A549 (cell line): ENCODE measurements around the gene KANK2. TPM values are rescaled to one million over a fixed set of nuclear protein-coding genes. Genes with fewer than 3 reads are reported as not detected.

Experiments
- ATAC-seq, 2 experiments: fragments of 200-7000 bp in 1 of 2; fragments of >200 bp in 1 of 2; cut with Nextera tagmentation in 1 of 2; cut with Tn5 transposase in 1 of 2; 3 replicates each; pipeline versions ENCODE4 v1.8.0 to v1.9.1; 2018 to 2020; ENCODE audit warnings: mild to moderate bottlenecking in 1 of 2, moderate library complexity in 1 of 2
- CTCF ChIA-PET: fragments of 300-600 bp; sonication (Branson Sonifier 250); formaldehyde crosslinking; extraction: SDS; loops from one replicate; lab custom pipeline; 2021; ENCODE audit warnings: antibody characterized with exemption, inconsistent platforms; lab: Yijun Ruan, JAX
- POLR2A ChIA-PET: fragments of 350-600 bp; formaldehyde crosslinking; extraction: SDS; loops from one replicate; lab custom pipeline; 2021; ENCODE audit warnings: antibody characterized with exemption, inconsistent platforms; lab: Yijun Ruan, JAX
- DNase-seq, 2 experiments: peaks; one replicate each; pipeline versions ENCODE4 v3.0.0 to v3.0.0-alpha.2; 2011 to 2016; ENCODE audit warnings: low read depth in 1 of 2, low spot score in 1 of 2
- FAIRE-seq: peaks from 2 replicates; lab custom pipeline; 2011; peaks lifted over from hg19 to GRCh38; lab: Jason Lieb, UNC
- H3K27ac ChIP-seq, 2 experiments: fragments of >200 bp; sonication (Bioruptor Twin); formaldehyde crosslinking; 3 replicates each; pipeline ENCODE4 v1.5.1; 2016 to 2017
- H3K4me1 ChIP-seq: fragments of >200 bp; sonication (Bioruptor Twin); formaldehyde crosslinking; 3 replicates; pipeline ENCODE4 v1.6.1; 2016
- H3K4me2 ChIP-seq: fragments of >200 bp; sonication (Bioruptor Twin); formaldehyde crosslinking; 3 replicates; pipeline ENCODE4 v1.6.1; 2016
- H3K4me3 ChIP-seq: fragments of >200 bp; sonication (Bioruptor Twin); formaldehyde crosslinking; 3 replicates; pipeline ENCODE4 v1.5.1; 2016
- H3K9me3 ChIP-seq: fragments of >200 bp; sonication (Bioruptor Twin); formaldehyde crosslinking; 3 replicates; pipeline ENCODE4 v1.6.1; 2016
- CBX8 ChIP-seq: fragments of 200-600 bp; sonication (generic); IDR thresholded peaks from 2 replicates; pipeline ENCODE4 v1.6.1; 2016
- CHD2 ChIP-seq: fragments of 150-350 bp; IDR thresholded peaks from 2 replicates; pipeline ENCODE4 v1.6.1; 2014; ENCODE audit warnings: low read length; ENCODE audit not compliant: partially characterized antibody
- EHMT2 ChIP-seq: fragments of 200-600 bp; sonication (generic); IDR thresholded peaks from 2 replicates; pipeline ENCODE4 v1.6.1; 2016; ENCODE audit warnings: antibody characterized with exemption, low read depth, mild to moderate bottlenecking, moderate library complexity
- FOSL2 ChIP-seq, 2 experiments: fragments of 450-650 bp in 1 of 2; fragments of >200 bp in 1 of 2; sonication (Bioruptor Twin) in 1 of 2; formaldehyde crosslinking; IDR thresholded peaks; 2 replicates each; pipeline versions ENCODE4 v1.5.0 to v1.6.1; 2016 to 2020; ENCODE audit warnings: mild to moderate bottlenecking in 1 of 2, moderate library complexity in 1 of 2
- HOXB13 ChIP-seq: fragments of 250-450 bp; sonication (Bioruptor Pico); IDR thresholded peaks from 2 replicates; pipeline ENCODE4 v1.5.0; 2020; ENCODE audit warnings: low read depth, mild to moderate bottlenecking, moderate library complexity
- JUN ChIP-seq, 2 experiments: fragments of >200 bp; sonication (Bioruptor Twin); formaldehyde crosslinking; IDR thresholded peaks; 2 replicates in 1 of 2; 3 replicates in 1 of 2; pipeline ENCODE4 v1.6.1; 2016 to 2017
- KDM1A ChIP-seq: fragments of 200-600 bp; sonication (generic); IDR thresholded peaks from 2 replicates; pipeline ENCODE4 v1.6.1; 2016; ENCODE audit warnings: low read depth, mild to moderate bottlenecking
- KDM5A ChIP-seq: fragments of 200-600 bp; sonication (generic); IDR thresholded peaks from 2 replicates; pipeline ENCODE4 v1.6.1; 2016; ENCODE audit warnings: antibody characterized with exemption, mild to moderate bottlenecking
- MAZ ChIP-seq: fragments of 150-350 bp; IDR thresholded peaks from 2 replicates; pipeline ENCODE4 v1.6.1; 2014; ENCODE audit warnings: antibody characterized with exemption, low read depth, low read length, borderline replicate concordance
- NR3C1 ChIP-seq: fragments of >200 bp; sonication (Bioruptor Twin); formaldehyde crosslinking; IDR thresholded peaks from 3 replicates; pipeline ENCODE4 v1.6.1; 2017
- RAD21 ChIP-seq, 2 experiments: fragments of >200 bp in 1 of 2; sonication (Bioruptor Twin) in 1 of 2; formaldehyde crosslinking in 1 of 2; IDR thresholded peaks in 1 of 2; conservative IDR thresholded peaks in 1 of 2; 2 replicates in 1 of 2; 3 replicates in 1 of 2; pipeline ENCODE4 v1.6.1; 2012 to 2018; ENCODE audit warnings: inconsistent platforms in 1 of 2
- RFX5 ChIP-seq: fragments of 450-650 bp; IDR thresholded peaks from 2 replicates; pipeline ENCODE4 v1.7.1; 2014; ENCODE audit warnings: antibody characterized with exemption, mild to moderate bottlenecking, moderate library complexity
- SMC3 ChIP-seq: fragments of >200 bp; sonication (Bioruptor Twin); formaldehyde crosslinking; IDR thresholded peaks from 3 replicates; pipeline ENCODE4 v1.6.1; 2018; ENCODE audit warnings: inconsistent platforms
- ZFP36 ChIP-seq: fragments of 450-650 bp; IDR thresholded peaks from 2 replicates; pipeline ENCODE4 v1.6.1; 2014; ENCODE audit warnings: borderline replicate concordance; ENCODE audit not compliant: partially characterized antibody
- ZNF302 ChIP-seq: fragments of 250-450 bp; sonication (Bioruptor Pico); IDR thresholded peaks from 2 replicates; pipeline ENCODE4 v1.9.0; 2021; ENCODE audit warnings: inconsistent platforms, mild to moderate bottlenecking, moderate library complexity
- WGBS: methylation state at CpG from one replicate; pipeline ENCODE4 v1.1.6; 2017; ENCODE audit errors: missing lambda C conversion rate; 5-methylcytosine and 5-hydroxymethylcytosine counted together
- polyA plus RNA-seq, 4 experiments: library from polyadenylated mRNA; depleted of rRNA in 3 of 4; stranded (reverse); fragments of >200 nt; fragmentation: RNase III in 1 of 4; extraction: RNeasy Plus Mini Kit Qiagen cat#74134 plus additional on column Dnase treatment in 1 of 4; gene quantifications; 2 replicates in 3 of 4; 3 replicates in 1 of 4; pipeline ENCODE4 v1.2.3, GENCODE V29; 2011 to 2017
- TF ChIP-seq, protein P1 (sequence below): IDR thresholded peaks from 2 replicates; pipeline ENCODE4 v1.6.1; 2012
- TF ChIP-seq, protein P2 (sequence below): IDR thresholded peaks from 2 replicates; pipeline ENCODE4 v1.6.1; 2012
- TF ChIP-seq, protein P3 (sequence below): fragments of >200 bp; sonication (Bioruptor Twin); formaldehyde crosslinking; IDR thresholded peaks from 2 replicates; pipeline ENCODE4 v1.6.1; 2016
- TF ChIP-seq, protein P4 (sequence below): fragments of 450-650 bp; IDR thresholded peaks from 2 replicates; pipeline ENCODE4 v1.6.1; 2014; ENCODE audit warnings: antibody characterized with exemption
- TF ChIP-seq, protein P5 (sequence below): IDR thresholded peaks from 2 replicates; pipeline ENCODE4 v1.6.1; 2012; ENCODE audit warnings: low read depth, borderline replicate concordance
- TF ChIP-seq, protein P6 (sequence below): fragments of 150-350 bp; IDR thresholded peaks from 2 replicates; pipeline ENCODE4 v1.6.1; 2014; ENCODE audit warnings: low read depth, mild to moderate bottlenecking, low read length

The KANK2 gene
- polyA plus RNA-seq, 2 of the 4 experiments (the other 2 are of a cell fraction): 20.5 to 68.0 TPM

DNA sequence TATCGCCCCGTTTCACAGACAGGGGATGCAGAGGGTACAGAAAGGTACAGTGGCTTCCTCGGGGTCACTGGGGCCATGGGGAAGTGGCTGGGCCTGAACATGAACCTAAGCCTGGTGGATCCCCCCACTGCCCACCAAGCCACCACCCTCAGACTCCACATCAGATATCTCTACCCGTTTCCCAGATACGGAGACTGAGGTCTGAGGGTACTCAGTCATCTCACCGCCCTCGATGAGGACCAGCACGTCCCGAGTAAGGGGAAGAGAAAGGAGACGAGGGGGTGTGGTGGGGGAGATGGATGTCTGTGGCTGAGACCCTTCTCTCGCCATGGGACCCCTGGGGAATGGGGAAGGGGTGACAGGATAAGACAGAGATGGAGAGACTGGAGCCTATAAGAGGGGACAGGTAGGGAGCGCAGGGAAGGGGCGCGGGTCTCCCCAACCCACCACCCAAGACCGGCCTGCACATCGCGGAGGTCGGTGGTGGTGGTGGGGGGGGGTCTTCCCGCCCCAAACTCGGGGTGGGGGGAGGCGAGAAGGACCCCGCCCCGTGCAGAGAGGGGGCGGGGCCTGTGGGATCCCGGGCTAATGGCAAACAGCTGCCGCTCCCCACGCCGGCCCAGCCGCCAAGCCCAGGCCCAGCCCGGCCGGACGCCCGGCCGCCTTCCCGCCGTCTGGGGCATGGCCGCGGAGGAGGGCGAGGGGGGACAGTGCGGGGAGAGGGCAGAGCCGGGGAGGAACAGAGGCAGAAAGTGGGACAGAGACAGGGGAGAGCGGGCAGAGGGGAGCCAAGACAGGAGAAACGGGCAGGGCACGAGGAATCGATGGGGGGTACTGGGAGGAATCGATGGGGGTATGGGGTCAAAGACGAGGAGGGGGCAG is 698 bp downstream of the KANK2 start:
- Histone ChIP-seq H3K4me3 (peak overlapping the region; percentile 66), H3K4me2 (peak overlapping the region; percentile 78), H3K9me3 (no peaks in the 10 kb centered on the region), H3K4me1 (peaks cover 34% of the 10 kb centered on the region), H3K27ac (peak overlapping the region; percentile 92 to 98)
- ATAC-seq: peak; percentile 50 to 69; a peak in 5 of 6 replicates
- ChIA-PET POLR2A (no interaction called here), CTCF (interaction anchor here (6.4 kb wide), 1 partner anchor 59 kb away, joined by 40 read pairs; no protein-coding TSS in a partner anchor)
- WGBS: 40% methylated on average over 16 of the region's 47 CpGs
- no peak for FAIRE-seq
- TF ChIP-seq, protein P1, sequence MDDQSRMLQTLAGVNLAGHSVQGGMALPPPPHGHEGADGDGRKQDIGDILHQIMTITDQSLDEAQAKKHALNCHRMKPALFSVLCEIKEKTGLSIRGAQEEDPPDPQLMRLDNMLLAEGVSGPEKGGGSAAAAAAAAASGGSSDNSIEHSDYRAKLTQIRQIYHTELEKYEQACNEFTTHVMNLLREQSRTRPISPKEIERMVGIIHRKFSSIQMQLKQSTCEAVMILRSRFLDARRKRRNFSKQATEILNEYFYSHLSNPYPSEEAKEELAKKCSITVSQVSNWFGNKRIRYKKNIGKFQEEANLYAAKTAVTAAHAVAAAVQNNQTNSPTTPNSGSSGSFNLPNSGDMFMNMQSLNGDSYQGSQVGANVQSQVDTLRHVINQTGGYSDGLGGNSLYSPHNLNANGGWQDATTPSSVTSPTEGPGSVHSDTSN: no peak
- peak; percentile 76; the same call in 1 of the 2 replicates for TF ChIP-seq KDM1A
- peak in 1 of 2 experiments; percentile 29 for DNase-seq

DNA sequence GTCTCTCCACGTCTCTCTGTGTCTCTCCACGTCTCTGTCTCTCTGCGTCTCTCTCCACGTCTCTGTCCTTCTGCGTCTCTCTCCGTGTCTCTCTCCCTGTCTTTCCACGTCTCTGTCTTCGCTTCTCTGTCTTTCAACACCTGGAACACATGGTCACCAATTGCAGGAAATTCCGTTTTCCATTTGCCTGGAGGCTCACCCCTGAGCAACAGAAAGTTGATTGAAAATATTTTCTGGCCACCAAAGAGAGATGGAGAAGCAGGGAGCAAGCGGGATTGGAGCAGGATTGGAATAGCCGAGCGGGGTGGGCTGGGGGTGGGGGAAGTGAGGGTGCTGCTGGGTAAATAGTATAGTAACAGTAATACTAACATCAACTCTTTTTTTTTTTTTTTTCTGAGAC is 1.7 kb downstream of the KANK2 start:
- Histone ChIP-seq H3K4me1 (peaks cover 39% of the 10 kb centered on the region), H3K9me3 (no peaks in the 10 kb centered on the region), H3K4me3 (no peak overlapping the region), H3K4me2 (peak overlapping the region; percentile 78)
- 87% methylated on average over 10 of the region's 12 CpGs for WGBS
- no peak for FAIRE-seq
- ChIA-PET CTCF (no interaction called here), POLR2A (no interaction called here)
- ATAC-seq: no peak
- TF ChIP-seq MAZ: no peak
- TF ChIP-seq, protein P2, sequence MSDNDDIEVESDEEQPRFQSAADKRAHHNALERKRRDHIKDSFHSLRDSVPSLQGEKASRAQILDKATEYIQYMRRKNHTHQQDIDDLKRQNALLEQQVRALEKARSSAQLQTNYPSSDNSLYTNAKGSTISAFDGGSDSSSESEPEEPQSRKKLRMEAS: no peak
- no peak for TF ChIP-seq FOSL2 (IDR thresholded peaks at IDR 0.05)
- no peak for TF ChIP-seq FOSL2 (CRISPR knock-in tag; IDR thresholded peaks at IDR 0.05)
- TF ChIP-seq, protein P3, sequence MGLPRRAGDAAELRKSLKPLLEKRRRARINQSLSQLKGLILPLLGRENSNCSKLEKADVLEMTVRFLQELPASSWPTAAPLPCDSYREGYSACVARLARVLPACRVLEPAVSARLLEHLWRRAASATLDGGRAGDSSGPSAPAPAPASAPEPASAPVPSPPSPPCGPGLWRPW: no peak
- TF ChIP-seq NR3C1: no peak
- TF ChIP-seq KDM5A: no peak
- no peak for TF ChIP-seq CBX8
- no peak for TF ChIP-seq ZNF302
- no peak for TF ChIP-seq ZFP36
- no peak for TF ChIP-seq HOXB13 (CRISPR knock-in tag)
- no peak for TF ChIP-seq RAD21 (conservative IDR thresholded peaks at IDR 0.05 in 1 of 2, IDR thresholded peaks at IDR 0.05 in 1 of 2)
- TF ChIP-seq, protein P4, sequence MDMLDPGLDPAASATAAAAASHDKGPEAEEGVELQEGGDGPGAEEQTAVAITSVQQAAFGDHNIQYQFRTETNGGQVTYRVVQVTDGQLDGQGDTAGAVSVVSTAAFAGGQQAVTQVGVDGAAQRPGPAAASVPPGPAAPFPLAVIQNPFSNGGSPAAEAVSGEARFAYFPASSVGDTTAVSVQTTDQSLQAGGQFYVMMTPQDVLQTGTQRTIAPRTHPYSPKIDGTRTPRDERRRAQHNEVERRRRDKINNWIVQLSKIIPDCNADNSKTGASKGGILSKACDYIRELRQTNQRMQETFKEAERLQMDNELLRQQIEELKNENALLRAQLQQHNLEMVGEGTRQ: no peak
- no peak for TF ChIP-seq JUN (IDR thresholded peaks at IDR 0.05)
- TF ChIP-seq CHD2: no peak
- TF ChIP-seq, protein P5, sequence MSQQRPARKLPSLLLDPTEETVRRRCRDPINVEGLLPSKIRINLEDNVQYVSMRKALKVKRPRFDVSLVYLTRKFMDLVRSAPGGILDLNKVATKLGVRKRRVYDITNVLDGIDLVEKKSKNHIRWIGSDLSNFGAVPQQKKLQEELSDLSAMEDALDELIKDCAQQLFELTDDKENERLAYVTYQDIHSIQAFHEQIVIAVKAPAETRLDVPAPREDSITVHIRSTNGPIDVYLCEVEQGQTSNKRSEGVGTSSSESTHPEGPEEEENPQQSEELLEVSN: no peak
- TF ChIP-seq, protein P6, sequence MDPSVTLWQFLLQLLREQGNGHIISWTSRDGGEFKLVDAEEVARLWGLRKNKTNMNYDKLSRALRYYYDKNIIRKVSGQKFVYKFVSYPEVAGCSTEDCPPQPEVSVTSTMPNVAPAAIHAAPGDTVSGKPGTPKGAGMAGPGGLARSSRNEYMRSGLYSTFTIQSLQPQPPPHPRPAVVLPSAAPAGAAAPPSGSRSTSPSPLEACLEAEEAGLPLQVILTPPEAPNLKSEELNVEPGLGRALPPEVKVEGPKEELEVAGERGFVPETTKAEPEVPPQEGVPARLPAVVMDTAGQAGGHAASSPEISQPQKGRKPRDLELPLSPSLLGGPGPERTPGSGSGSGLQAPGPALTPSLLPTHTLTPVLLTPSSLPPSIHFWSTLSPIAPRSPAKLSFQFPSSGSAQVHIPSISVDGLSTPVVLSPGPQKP: no peak
- no peak for TF ChIP-seq EHMT2
- TF ChIP-seq RFX5: no peak
- TF ChIP-seq SMC3: no peak
- TF ChIP-seq, all 56 proteins: peak for 0
- H3K27ac ChIP-seq: peak overlapping the region; percentile 27 to 67; a peak in 2 of 6 replicates
- DNase-seq: no peak
